Measurements from ENCODE around the gene ABHD17A.

ABHD17A gene

GRCh38 chr19:1863638-1864479 is 21.4 kb downstream of the ABHD17A start:
- peak; percentile 89 for DNase-seq (ENCODE audit: low spot score)

- no peak for DNase-seq (ENCODE audit: low spot score)
These were observed 22.0 kb downstream of the ABHD17A start, which contains the start of gene KLF16 for GRCh38 chr19:1863328-1863637. TSS of gene KLF16 (minus strand) at chr19:1863579. CDS start at chr19:1863497, 82 bp downstream.

GRCh38 chr19:1862424-1863327 is 22.6 kb downstream of the ABHD17A start:
- DNase-seq (ENCODE audit: low spot score): no peak

- DNase-seq (ENCODE audit: low spot score): no peak
These were observed 23.2 kb downstream of the ABHD17A start for GRCh38 chr19:1862068-1862423.

- no peak for DNase-seq (ENCODE audit: low spot score)
These were observed 23.7 kb downstream of the ABHD17A start for GRCh38 chr19:1861599-1862031.

GRCh38 chr19:1860821-1861598 is 24.3 kb downstream of the ABHD17A start:
- no peak for DNase-seq (ENCODE audit: low spot score)

- no peak for DNase-seq (ENCODE audit: low spot score)
These were observed 25.1 kb downstream of the ABHD17A start for GRCh38 chr19:1860042-1860775.

- DNase-seq (ENCODE audit: low spot score): no peak
These were observed 25.9 kb downstream of the ABHD17A start for GRCh38 chr19:1859331-1859781.

GRCh38 chr19:1858412-1859081 is 26.7 kb downstream of the ABHD17A start:
- DNase-seq (ENCODE audit: low spot score): no peak

GRCh38 chr19:1857648-1858326 is 27.5 kb downstream of the ABHD17A start:
- no peak for DNase-seq (ENCODE audit: low spot score)

- DNase-seq (ENCODE audit: low spot score): peak; percentile 87
These were observed 28.3 kb downstream of the ABHD17A start for GRCh38 chr19:1856698-1857603.

- DNase-seq (ENCODE audit: low spot score): no peak
These were observed 29.0 kb downstream of the ABHD17A start for GRCh38 chr19:1856345-1856697.

- DNase-seq (ENCODE audit: low spot score): no peak
These were observed 29.5 kb downstream of the ABHD17A start for GRCh38 chr19:1855828-1856255.

GRCh38 chr19:1855040-1855827 is 30.1 kb downstream of the ABHD17A start:
- DNase-seq (ENCODE audit: low spot score): peak; percentile 90

GRCh38 chr19:1854542-1855039 is 30.7 kb downstream of the ABHD17A start:
- no peak for DNase-seq (ENCODE audit: low spot score)

GRCh38 chr19:1854039-1854541 is 31.2 kb downstream of the ABHD17A start:
- no peak for DNase-seq (ENCODE audit: low spot score)

GRCh38 chr19:1853295-1854038 is 31.8 kb downstream of the ABHD17A start:
- DNase-seq (ENCODE audit: low spot score): no peak

Measured in kidney capillary endothelial cell (primary cell).